Glomerular endothelial cell (primary cell): ENCODE measurements around the gene NELL2. TPM values are rescaled to one million over a fixed set of nuclear protein-coding genes. Genes with fewer than 3 reads are reported as not detected.

ENCODE experiments used
- DNase-seq: peaks from one replicate; pipeline ENCODE4 v3.0.0-alpha.2; 2011; ENCODE audit warnings: low read depth, low spot score; ENCODE audit errors: extremely low read depth
- total RNA-seq: library from RNA; depleted of rRNA; stranded (reverse); fragments of >200 nt; gene quantifications from 2 replicates; pipeline ENCODE4 v1.2.3, GENCODE V29; 2015

NELL2 gene
- total RNA-seq, 1 donor from 2014 or later, result 0.35 TPM

- DNase-seq, result no peak
Measured at GRCh38 chr12:44637875-44638274, 238.2 kb downstream of the NELL2 start.

DNA sequence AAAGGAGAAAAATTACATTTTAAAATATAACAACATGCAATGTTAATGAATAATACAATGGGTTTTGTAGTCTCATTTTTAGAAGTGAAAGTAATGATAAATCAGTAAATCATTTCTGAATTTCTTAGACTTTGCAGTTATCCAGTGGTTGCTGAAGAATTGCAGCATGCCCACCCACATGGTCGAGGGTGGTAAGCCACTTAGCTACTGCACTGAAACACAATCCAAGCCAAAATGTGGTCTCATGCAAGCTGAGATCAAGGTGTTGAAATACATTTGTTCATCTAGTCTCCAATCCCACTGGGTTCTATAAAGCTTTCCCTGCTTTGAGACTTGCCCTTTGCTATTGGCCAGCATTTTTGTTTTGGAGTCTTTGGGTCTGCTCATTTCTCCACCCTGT lies 247.9 kb downstream of the NELL2 start:
- DNase-seq, result no peak

DNA sequence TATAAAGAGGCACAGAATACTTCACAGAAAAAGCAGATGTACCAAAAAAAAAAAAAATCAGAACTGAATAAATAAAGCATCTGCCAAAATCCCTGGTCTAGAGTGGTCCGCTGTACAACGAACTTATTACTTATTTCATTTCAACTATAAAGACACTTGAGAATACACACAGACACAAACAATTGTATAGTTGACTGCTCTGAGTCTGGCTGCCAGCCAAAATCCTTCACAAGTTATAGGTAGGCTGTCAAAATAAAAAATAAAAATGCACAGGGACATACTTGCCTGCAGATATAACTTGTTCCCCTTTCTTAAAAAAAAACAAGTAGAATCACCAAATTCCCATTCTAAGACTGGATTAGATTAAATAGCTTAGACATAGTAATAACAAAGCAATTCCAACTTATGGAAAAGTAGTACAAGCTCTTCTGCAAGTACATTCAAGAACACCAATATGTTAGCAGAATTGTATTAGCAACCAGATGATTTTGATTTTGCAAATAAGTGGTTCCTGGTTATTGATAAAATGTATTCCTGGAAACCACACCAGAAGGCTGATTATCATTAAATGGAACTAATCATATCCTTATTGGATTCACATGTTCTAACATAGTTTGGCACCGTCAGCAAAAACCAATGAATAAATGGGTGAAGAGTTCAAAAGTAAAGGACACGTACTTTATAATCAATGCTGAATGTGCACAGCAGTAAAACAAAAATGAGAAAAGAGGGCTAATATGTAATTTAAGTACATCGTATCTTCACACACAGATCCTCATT lies 248.5 kb downstream of the NELL2 start:
- DNase-seq, result no peak

GRCh38 chr12:44626883-44627282 lies 249.2 kb downstream of the NELL2 start:
- no peak for DNase-seq

DNA sequence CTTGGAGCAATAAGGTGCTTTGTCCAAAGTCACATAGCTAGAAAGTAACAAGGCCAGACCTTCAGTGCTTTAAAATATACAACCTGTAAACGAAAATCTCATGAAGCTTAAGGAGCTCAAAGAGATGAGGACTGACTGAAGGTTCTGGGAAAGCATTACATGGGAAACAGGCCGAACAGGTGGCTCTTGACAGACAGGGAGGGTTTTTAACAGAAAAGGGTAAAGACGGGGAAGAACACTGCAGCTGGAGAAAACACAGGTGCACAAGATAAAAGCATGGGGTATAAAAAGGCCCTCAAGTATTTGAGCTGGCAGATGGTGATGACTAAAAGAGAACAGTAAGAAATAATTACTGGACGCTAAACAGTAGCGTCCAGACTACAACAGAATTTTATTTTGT lies 257.2 kb downstream of the NELL2 start:
- no peak for DNase-seq

DNA sequence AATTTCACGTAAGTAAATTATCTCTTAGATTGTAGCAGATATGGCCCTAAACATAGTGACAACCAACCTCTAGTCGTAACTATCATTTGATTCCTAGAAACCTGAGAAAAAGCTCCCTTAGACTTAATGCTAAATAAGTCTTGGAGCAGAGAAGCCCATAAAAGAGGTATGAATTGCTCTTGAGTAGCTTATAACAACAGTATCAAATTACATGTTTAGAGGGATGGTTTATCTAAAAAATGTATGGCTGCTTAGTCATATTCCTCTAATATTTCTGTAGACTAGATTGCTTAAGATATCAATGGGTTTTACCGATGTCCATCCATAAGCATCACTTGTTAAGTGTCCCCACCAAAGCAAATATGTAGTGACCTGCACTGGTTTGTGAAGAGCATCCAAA lies 259.7 kb downstream of the NELL2 start:
- no peak for DNase-seq

GRCh38 chr12:44611538-44611937 lies 264.6 kb downstream of the NELL2 start:
- no peak for DNase-seq

DNA sequence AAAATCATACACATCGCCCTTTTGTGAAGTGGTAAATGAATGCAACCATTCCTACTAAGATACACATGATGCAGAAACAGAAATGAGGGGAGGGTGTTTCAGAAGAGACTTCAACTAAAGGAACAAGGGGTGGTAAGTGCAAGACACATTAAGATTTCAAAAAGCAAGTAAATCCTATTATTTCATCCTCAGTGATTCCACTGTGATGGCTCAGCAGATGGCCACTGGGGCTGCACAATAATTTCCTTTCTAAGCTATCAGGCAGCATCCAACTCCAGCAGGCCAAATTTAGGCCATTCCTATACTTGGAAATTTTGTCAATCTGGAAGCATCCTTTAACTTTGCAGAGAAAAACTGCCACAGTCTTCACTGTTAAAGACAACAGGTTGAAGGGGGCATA lies 272.4 kb downstream of the NELL2 start:
- DNase-seq, result no peak

- no peak for DNase-seq
Measured at GRCh38 chr12:44592626-44593025, 283.5 kb downstream of the NELL2 start.

- DNase-seq, result no peak
Measured at GRCh38 chr12:44589697-44590096, 286.4 kb downstream of the NELL2 start.

GRCh38 chr12:44588651-44589050 lies 287.5 kb downstream of the NELL2 start:
- no peak for DNase-seq

GRCh38 chr12:44584625-44585024 lies 291.5 kb downstream of the NELL2 start:
- no peak for DNase-seq

GRCh38 chr12:44582521-44582920 lies 293.6 kb downstream of the NELL2 start:
- no peak for DNase-seq

- no peak for DNase-seq
Measured at GRCh38 chr12:44581642-44582242, 294.4 kb downstream of the NELL2 start.

GRCh38 chr12:44574586-44574985 lies 301.5 kb downstream of the NELL2 start:
- no peak for DNase-seq

GRCh38 chr12:44573723-44574122 lies 302.4 kb downstream of the NELL2 start:
- no peak for DNase-seq

- no peak for DNase-seq
Measured at GRCh38 chr12:44571006-44571550, 305.0 kb downstream of the NELL2 start.

- DNase-seq, result no peak
Measured at GRCh38 chr12:44570036-44570583, 306.0 kb downstream of the NELL2 start.

DNA sequence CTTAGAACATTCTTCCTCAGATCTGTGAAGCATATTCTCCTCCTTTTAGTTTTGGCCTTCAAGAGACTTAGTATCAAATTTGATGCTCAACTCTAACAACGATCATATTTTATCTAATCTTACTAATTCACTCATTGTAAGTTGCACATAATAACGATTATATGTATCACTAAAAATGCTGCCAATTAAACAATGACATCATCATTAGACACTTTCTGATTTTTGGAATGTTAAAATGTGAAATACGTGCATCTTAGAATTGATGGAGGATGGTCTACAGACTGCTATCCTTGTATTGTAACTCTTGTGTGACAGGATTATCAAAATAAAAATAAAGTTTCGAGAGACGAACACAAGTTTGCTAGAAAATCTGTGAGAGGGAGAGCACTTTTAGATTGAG lies 311.0 kb downstream of the NELL2 start:
- no peak for DNase-seq

DNA sequence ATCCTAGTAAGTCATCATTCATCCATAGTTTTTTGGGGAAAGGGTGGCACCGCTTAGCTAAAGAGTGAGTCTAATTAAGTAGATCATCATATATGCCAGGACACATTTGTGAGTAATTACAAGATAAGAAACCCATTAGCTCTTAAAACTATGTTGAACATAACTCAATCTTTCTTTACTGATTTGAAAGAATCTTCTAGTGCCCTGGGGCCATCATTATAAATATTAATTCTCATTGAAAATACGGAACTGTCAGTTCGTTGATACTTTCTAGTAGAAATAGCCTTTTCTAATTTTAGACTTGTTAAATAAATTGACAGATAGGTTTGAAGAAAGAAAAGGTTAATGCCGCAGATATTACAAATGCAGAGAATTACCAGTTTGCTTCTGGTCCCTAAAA lies 312.6 kb downstream of the NELL2 start:
- DNase-seq, result no peak

DNA sequence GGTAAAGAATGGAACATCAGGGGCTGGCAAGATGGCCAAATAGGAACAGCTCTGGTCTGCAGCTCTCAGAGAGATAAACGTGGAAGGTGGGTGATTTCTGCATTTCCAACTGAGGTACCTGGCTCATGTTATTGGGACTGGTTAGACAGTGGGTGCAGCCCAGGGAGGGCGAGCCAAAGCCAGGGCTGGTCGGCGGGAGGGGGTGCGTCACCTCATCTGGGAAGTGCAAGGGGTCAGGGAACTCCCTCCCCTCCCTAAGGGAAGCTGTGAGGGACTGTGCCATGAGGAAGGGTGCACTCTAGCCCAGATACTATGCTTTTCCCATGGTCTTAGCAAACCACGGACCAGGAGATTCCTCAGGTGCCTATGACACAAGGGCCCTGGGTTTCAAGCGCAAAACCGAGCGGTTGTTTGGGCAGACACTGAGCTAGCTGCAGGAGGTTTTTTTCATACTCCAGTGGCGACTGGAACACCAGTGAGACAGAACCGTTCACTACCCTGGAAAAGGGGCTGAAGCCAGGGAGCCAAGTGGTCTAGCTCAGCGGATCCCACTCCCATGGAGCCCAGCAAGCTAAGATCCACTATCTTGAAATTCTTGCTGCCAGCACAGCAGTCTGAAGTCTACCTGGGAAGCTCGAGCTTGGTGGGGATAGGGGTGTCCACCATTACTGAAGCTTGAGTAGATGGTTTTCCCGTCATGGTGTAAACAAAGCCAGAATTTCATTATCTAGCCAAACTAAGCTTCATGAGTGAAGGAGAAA lies 317.6 kb downstream of the NELL2 start:
- no peak for DNase-seq
